A549 (cell line): ENCODE data around the gene STAP2. TPM values are rescaled to one million over a fixed set of nuclear protein-coding genes. Genes with fewer than 3 reads are reported as not detected.

Experiments
- ATAC-seq, 2 experiments: fragments of 200-7000 bp in 1 of 2; fragments of >200 bp in 1 of 2; cut with Nextera tagmentation in 1 of 2; cut with Tn5 transposase in 1 of 2; 3 replicates each; pipeline versions ENCODE4 v1.8.0 to v1.9.1; 2018 to 2020; ENCODE audit warnings: mild to moderate bottlenecking in 1 of 2, moderate library complexity in 1 of 2
- CTCF ChIA-PET: fragments of 300-600 bp; sonication (Branson Sonifier 250); formaldehyde crosslinking; extraction: SDS; loops from one replicate; lab custom pipeline; 2021; ENCODE audit warnings: antibody characterized with exemption, inconsistent platforms; lab: Yijun Ruan, JAX
- POLR2A ChIA-PET: fragments of 350-600 bp; formaldehyde crosslinking; extraction: SDS; loops from one replicate; lab custom pipeline; 2021; ENCODE audit warnings: antibody characterized with exemption, inconsistent platforms; lab: Yijun Ruan, JAX
- DNase-seq, 2 experiments: peaks; one replicate each; pipeline versions ENCODE4 v3.0.0 to v3.0.0-alpha.2; 2011 to 2016; ENCODE audit warnings: low read depth in 1 of 2, low spot score in 1 of 2
- FAIRE-seq: peaks from 2 replicates; lab custom pipeline; 2011; peaks lifted over from hg19 to GRCh38; lab: Jason Lieb, UNC
- H3K27ac ChIP-seq, 2 experiments: fragments of >200 bp; sonication (Bioruptor Twin); formaldehyde crosslinking; 3 replicates each; pipeline ENCODE4 v1.5.1; 2016 to 2017
- H3K4me1 ChIP-seq: fragments of >200 bp; sonication (Bioruptor Twin); formaldehyde crosslinking; 3 replicates; pipeline ENCODE4 v1.6.1; 2016
- H3K4me2 ChIP-seq: fragments of >200 bp; sonication (Bioruptor Twin); formaldehyde crosslinking; 3 replicates; pipeline ENCODE4 v1.6.1; 2016
- H3K4me3 ChIP-seq: fragments of >200 bp; sonication (Bioruptor Twin); formaldehyde crosslinking; 3 replicates; pipeline ENCODE4 v1.5.1; 2016
- H3K9me3 ChIP-seq: fragments of >200 bp; sonication (Bioruptor Twin); formaldehyde crosslinking; 3 replicates; pipeline ENCODE4 v1.6.1; 2016
- CBX8 ChIP-seq: fragments of 200-600 bp; sonication (generic); IDR thresholded peaks from 2 replicates; pipeline ENCODE4 v1.6.1; 2016
- CHD2 ChIP-seq: fragments of 150-350 bp; IDR thresholded peaks from 2 replicates; pipeline ENCODE4 v1.6.1; 2014; ENCODE audit warnings: low read length; ENCODE audit not compliant: partially characterized antibody
- EHF ChIP-seq: fragments of 250-450 bp; sonication (Bioruptor Pico); IDR thresholded peaks from 2 replicates; pipeline ENCODE4 v1.5.0; 2020; ENCODE audit warnings: mild to moderate bottlenecking
- EHMT2 ChIP-seq: fragments of 200-600 bp; sonication (generic); IDR thresholded peaks from 2 replicates; pipeline ENCODE4 v1.6.1; 2016; ENCODE audit warnings: antibody characterized with exemption, low read depth, mild to moderate bottlenecking, moderate library complexity
- ESRRA ChIP-seq: fragments of 150-350 bp; IDR thresholded peaks from 2 replicates; pipeline ENCODE4 v1.6.1; 2014; ENCODE audit warnings: mild to moderate bottlenecking, low read length, borderline replicate concordance
- FOSB ChIP-seq: fragments of 250-450 bp; sonication (Bioruptor Pico); IDR thresholded peaks from 2 replicates; pipeline ENCODE4 v1.5.0; 2020; ENCODE audit warnings: mild to moderate bottlenecking, moderate library complexity
- GATA3 ChIP-seq: IDR thresholded peaks from 2 replicates; pipeline ENCODE4 v1.6.1; 2012; ENCODE audit warnings: borderline replicate concordance
- JUN ChIP-seq, 2 experiments: fragments of >200 bp; sonication (Bioruptor Twin); formaldehyde crosslinking; IDR thresholded peaks; 2 replicates in 1 of 2; 3 replicates in 1 of 2; pipeline ENCODE4 v1.6.1; 2016 to 2017
- JUNB ChIP-seq: fragments of >200 bp; sonication (Bioruptor Twin); formaldehyde crosslinking; IDR thresholded peaks from 2 replicates; pipeline ENCODE4 v1.6.1; 2016
- MAZ ChIP-seq: fragments of 150-350 bp; IDR thresholded peaks from 2 replicates; pipeline ENCODE4 v1.6.1; 2014; ENCODE audit warnings: antibody characterized with exemption, low read depth, low read length, borderline replicate concordance
- NFE2L2 ChIP-seq: fragments of 150-350 bp; conservative IDR thresholded peaks from 2 replicates; pipeline ENCODE4 v1.6.1; 2014; ENCODE audit warnings: low read length
- NPAS2 ChIP-seq: fragments of 250-450 bp; sonication (Bioruptor Pico); IDR thresholded peaks from 2 replicates; pipeline ENCODE4 v1.8.0; 2022; ENCODE audit warnings: mild to moderate bottlenecking, moderate library complexity, borderline replicate concordance
- NR3C1 ChIP-seq: fragments of >200 bp; sonication (Bioruptor Twin); formaldehyde crosslinking; IDR thresholded peaks from 3 replicates; pipeline ENCODE4 v1.6.1; 2017
- PHF8 ChIP-seq: fragments of 200-600 bp; sonication (generic); IDR thresholded peaks from 2 replicates; pipeline ENCODE4 v1.6.1; 2016; ENCODE audit warnings: low read depth, mild to moderate bottlenecking, antibody characterized with exemption, moderate library complexity, borderline replicate concordance
- POLR2A ChIP-seq: IDR thresholded peaks from 2 replicates; pipeline ENCODE4 v1.6.1; 2012; ENCODE audit warnings: mild to moderate bottlenecking, low read length
- RCOR1 ChIP-seq: fragments of 150-350 bp; IDR thresholded peaks from 2 replicates; pipeline ENCODE4 v1.6.1; 2014; ENCODE audit warnings: antibody characterized with exemption, low read length, low read depth
- RFX5 ChIP-seq: fragments of 450-650 bp; IDR thresholded peaks from 2 replicates; pipeline ENCODE4 v1.7.1; 2014; ENCODE audit warnings: antibody characterized with exemption, mild to moderate bottlenecking, moderate library complexity
- SREBF2 ChIP-seq: fragments of 450-650 bp; IDR thresholded peaks from 2 replicates; pipeline ENCODE4 v1.6.1; 2014; ENCODE audit warnings: mild to moderate bottlenecking, moderate library complexity
- ZC3H11A ChIP-seq: fragments of 450-650 bp; IDR thresholded peaks from 2 replicates; pipeline ENCODE4 v1.6.1; 2014; ENCODE audit warnings: antibody characterized with exemption, mild to moderate bottlenecking
- ZFP36 ChIP-seq: fragments of 450-650 bp; IDR thresholded peaks from 2 replicates; pipeline ENCODE4 v1.6.1; 2014; ENCODE audit warnings: borderline replicate concordance; ENCODE audit not compliant: partially characterized antibody
- WGBS: methylation state at CpG from one replicate; pipeline ENCODE4 v1.1.6; 2017; ENCODE audit errors: missing lambda C conversion rate; 5-methylcytosine and 5-hydroxymethylcytosine counted together
- polyA plus RNA-seq, 4 experiments: library from polyadenylated mRNA; depleted of rRNA in 3 of 4; stranded (reverse); fragments of >200 nt; fragmentation: RNase III in 1 of 4; extraction: RNeasy Plus Mini Kit Qiagen cat#74134 plus additional on column Dnase treatment in 1 of 4; gene quantifications; 2 replicates in 3 of 4; 3 replicates in 1 of 4; pipeline ENCODE4 v1.2.3, GENCODE V29; 2011 to 2017
- TF ChIP-seq, protein P1 (sequence below): IDR thresholded peaks from 2 replicates; pipeline ENCODE4 v1.6.1; 2012
- TF ChIP-seq, protein P2 (sequence below): fragments of 200-600 bp; sonication (generic); IDR thresholded peaks from 2 replicates; pipeline ENCODE4 v1.6.1; 2016; ENCODE audit warnings: antibody characterized with exemption, mild to moderate bottlenecking, moderate library complexity
- TF ChIP-seq, protein P3 (sequence below): fragments of >200 bp; sonication (Bioruptor Twin); formaldehyde crosslinking; IDR thresholded peaks from 3 replicates; pipeline ENCODE4 v1.6.1; 2016
- TF ChIP-seq, protein P4 (sequence below): fragments of >200 bp; sonication (Bioruptor Twin); formaldehyde crosslinking; IDR thresholded peaks from 2 replicates; pipeline ENCODE4 v1.6.1; 2016
- TF ChIP-seq, protein P5 (sequence below): fragments of 250-450 bp; sonication (Bioruptor Pico); IDR thresholded peaks from 2 replicates; pipeline ENCODE4 v1.5.0; 2020; ENCODE audit warnings: low read depth, mild to moderate bottlenecking, moderate library complexity

Gene STAP2
- polyA plus RNA-seq, 2 of the 4 experiments (the other 2 are of a cell fraction): 0.19 TPM; not detected in 1

DNA sequence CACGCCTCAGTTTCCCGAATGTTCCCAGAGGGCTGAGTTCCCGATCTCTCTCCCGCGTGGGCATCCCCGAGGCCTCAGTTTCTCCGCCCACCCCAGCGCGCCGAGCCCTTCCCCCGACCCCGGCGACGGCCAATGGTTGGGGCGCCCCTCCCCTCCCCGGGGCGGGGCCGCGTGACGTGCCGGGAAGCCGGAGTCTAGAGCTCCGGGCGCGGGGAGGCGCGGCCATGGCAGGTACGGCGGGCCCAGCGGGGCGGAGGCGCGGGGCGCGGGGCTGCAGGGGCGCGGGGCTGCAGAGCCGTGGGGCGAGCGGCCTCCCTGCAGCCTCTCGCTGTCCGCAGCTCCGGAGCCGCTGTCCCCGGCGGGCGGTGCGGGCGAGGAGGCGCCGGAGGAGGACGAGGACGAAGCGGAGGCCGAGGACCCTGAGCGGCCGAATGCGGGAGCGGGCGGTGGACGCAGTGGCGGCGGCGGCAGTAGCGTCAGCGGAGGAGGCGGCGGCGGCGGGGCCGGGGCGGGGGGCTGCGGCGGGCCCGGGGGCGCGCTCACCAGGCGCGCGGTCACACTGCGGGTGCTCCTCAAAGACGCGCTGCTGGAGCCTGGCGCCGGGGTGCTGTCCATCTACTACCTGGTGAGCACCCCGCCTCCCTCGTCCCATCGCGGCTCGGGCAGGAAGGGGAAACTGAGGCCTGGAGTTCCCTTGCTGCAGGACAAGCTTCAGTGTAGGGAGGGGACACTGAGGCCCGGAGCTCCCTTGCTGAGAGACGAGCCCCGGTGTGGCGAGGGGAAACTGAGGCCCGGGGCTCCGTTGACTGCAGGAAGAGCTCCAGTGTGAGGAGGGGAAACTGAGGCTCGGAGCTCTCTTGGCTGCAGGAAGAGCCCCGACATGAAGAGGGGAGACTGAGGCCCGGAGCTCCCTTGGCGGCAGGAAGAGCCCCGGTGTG, 5.0 kb upstream of the STAP2 start, which contains the start of gene MPND:
Gene MPND, plus strand, starts transcription at position 193 of the 938 bp plus-strand sequence. Its CDS starts 32 bp downstream, at position 225.
- H3K4me2 ChIP-seq: peak within 1 kb of the TSS; percentile 93
- POLR2A ChIA-PET: interaction anchor here (1.2 to 2.1 kb wide), 8 partner anchors 9 to 128 kb away, joined by 4 to 8 read pairs (median 5); partner anchors contain the start of genes CHAF1A and YJU2
- FAIRE-seq: no peak
- CTCF ChIA-PET: interaction anchor here (0.8 to 3.6 kb wide), 4 partner anchors 9 to 57 kb away, joined by 3 to 32 read pairs (median 7); partner anchors contain the start of gene SH3GL1
- TF ChIP-seq JUN (IDR thresholded peaks at IDR 0.05) (0 out of 5 replicates have a peak, but pooled peaks of 1 of the 2 experiments have one; percentile 19), NPAS2 (CRISPR knock-in tag) (no peak), POLR2A (0 out of 2 replicates have a peak, but pooled peaks have one; percentile 20)
- TF ChIP-seq, protein P1, sequence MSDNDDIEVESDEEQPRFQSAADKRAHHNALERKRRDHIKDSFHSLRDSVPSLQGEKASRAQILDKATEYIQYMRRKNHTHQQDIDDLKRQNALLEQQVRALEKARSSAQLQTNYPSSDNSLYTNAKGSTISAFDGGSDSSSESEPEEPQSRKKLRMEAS: peak; percentile 48; the same call in 1 of the 2 replicates
- 14% methylated on average over 18 of the region's 101 CpGs for WGBS
- peak; percentile 47 to 74 for DNase-seq
- ATAC-seq: peak; percentile 85 to 86
- H3K27ac ChIP-seq: peak within 1 kb of the TSS; percentile 92 to 95
- peak within 1 kb of the TSS; percentile 58 for H3K4me3 ChIP-seq
- H3K4me1 ChIP-seq: peaks cover 8% of the 10 kb centered on the region; the same call in 1 of the 3 replicates
- H3K9me3 ChIP-seq: no peaks in the 10 kb centered on the region

DNA sequence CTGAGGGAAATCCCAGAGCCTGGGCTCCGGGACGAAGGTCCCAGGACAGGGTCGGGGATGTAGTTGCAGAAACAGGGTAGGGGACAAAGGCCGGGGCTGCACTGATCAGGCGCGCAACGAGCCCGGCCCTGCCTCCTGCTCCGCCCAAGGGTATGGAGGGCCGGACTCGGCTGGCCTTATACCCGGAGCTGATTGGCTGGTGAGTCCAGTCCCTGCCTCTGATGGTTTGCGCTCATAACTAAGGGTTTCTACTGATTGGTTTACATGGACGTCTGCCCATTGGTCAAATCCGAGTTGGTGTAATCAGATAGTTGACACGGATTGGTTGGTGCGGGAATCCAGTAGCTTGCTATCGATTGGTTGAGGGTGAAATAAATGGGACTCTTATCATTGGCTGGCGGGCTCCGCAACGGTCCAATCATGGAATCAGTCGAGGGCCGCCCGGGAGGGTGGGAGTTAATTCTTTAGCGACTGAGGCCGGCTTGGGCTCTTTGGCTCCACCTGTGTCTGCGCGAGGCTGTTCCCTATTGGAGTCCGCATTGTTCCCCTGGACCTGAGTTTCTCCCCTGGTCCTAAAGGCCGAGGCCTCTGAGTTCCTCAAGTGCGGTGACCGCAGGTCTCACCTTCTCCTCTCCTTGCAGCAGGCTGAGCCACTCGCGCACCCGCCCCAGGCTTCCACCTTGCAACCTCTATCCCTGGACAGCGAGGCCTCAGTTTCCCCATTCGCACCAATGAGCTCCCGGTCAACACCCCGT, 4.2 kb upstream of the STAP2 start:
- ChIA-PET POLR2A (interaction anchor here (0.6 to 2.1 kb wide), 11 partner anchors 10 to 129 kb away, joined by 3 to 8 read pairs (median 5); partner anchors contain the start of genes CHAF1A and YJU2), CTCF (interaction anchor here (1.3 to 3.6 kb wide), 3 partner anchors 10 to 33 kb away, joined by 3 to 32 read pairs (median 11); no protein-coding TSS in a partner anchor)
- 0% methylated on average over 26 of the region's 39 CpGs for WGBS
- Histone ChIP-seq H3K4me2 (peak overlapping the region; percentile 93), H3K9me3 (no peaks in the 10 kb centered on the region), H3K4me3 (peak overlapping the region; percentile 58), H3K4me1 (peaks cover 8% of the 10 kb centered on the region; the same call in 1 of the 3 replicates), H3K27ac (peak overlapping the region; percentile 92 to 95)
- DNase-seq (peak; percentile 88 to 100), FAIRE-seq (no peak), ATAC-seq (peak; percentile 90 to 97)
- TF ChIP-seq SREBF2 (no peak), RCOR1 (no peak), EHMT2 (no peak), ZFP36 (no peak), GATA3 (no peak), ZC3H11A (no peak), FOSB (CRISPR knock-in tag) (peak; percentile 60; the same call in 1 of the 2 replicates), NR3C1 (no peak), EHF (CRISPR knock-in tag) (peak; percentile 99), ESRRA (no peak), JUNB (no peak), PHF8 (peak; percentile 61; the same call in 1 of the 2 replicates), NFE2L2 (no peak), CHD2 (peak; percentile 38), MAZ (no peak), CBX8 (no peak), RFX5 (0 out of 2 replicates have a peak, but pooled peaks have one; percentile 45)
- TF ChIP-seq, protein P2, sequence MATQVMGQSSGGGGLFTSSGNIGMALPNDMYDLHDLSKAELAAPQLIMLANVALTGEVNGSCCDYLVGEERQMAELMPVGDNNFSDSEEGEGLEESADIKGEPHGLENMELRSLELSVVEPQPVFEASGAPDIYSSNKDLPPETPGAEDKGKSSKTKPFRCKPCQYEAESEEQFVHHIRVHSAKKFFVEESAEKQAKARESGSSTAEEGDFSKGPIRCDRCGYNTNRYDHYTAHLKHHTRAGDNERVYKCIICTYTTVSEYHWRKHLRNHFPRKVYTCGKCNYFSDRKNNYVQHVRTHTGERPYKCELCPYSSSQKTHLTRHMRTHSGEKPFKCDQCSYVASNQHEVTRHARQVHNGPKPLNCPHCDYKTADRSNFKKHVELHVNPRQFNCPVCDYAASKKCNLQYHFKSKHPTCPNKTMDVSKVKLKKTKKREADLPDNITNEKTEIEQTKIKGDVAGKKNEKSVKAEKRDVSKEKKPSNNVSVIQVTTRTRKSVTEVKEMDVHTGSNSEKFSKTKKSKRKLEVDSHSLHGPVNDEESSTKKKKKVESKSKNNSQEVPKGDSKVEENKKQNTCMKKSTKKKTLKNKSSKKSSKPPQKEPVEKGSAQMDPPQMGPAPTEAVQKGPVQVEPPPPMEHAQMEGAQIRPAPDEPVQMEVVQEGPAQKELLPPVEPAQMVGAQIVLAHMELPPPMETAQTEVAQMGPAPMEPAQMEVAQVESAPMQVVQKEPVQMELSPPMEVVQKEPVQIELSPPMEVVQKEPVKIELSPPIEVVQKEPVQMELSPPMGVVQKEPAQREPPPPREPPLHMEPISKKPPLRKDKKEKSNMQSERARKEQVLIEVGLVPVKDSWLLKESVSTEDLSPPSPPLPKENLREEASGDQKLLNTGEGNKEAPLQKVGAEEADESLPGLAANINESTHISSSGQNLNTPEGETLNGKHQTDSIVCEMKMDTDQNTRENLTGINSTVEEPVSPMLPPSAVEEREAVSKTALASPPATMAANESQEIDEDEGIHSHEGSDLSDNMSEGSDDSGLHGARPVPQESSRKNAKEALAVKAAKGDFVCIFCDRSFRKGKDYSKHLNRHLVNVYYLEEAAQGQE: no peak
- TF ChIP-seq, protein P3, sequence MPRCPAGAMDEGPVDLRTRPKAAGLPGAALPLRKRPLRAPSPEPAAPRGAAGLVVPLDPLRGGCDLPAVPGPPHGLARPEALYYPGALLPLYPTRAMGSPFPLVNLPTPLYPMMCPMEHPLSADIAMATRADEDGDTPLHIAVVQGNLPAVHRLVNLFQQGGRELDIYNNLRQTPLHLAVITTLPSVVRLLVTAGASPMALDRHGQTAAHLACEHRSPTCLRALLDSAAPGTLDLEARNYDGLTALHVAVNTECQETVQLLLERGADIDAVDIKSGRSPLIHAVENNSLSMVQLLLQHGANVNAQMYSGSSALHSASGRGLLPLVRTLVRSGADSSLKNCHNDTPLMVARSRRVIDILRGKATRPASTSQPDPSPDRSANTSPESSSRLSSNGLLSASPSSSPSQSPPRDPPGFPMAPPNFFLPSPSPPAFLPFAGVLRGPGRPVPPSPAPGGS: 0 out of 3 replicates have a peak, but pooled peaks have one; percentile 70
- TF ChIP-seq, protein P4, sequence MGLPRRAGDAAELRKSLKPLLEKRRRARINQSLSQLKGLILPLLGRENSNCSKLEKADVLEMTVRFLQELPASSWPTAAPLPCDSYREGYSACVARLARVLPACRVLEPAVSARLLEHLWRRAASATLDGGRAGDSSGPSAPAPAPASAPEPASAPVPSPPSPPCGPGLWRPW: no peak
- TF ChIP-seq, protein P5, sequence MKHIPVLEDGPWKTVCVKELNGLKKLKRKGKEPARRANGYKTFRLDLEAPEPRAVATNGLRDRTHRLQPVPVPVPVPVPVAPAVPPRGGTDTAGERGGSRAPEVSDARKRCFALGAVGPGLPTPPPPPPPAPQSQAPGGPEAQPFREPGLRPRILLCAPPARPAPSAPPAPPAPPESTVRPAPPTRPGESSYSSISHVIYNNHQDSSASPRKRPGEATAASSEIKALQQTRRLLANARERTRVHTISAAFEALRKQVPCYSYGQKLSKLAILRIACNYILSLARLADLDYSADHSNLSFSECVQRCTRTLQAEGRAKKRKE (CRISPR knock-in tag): peak; percentile 99
